ENCODE results near the gene HCRTR2.
A peak's percentile ranks its signal among the peaks of the same experiment; 100 is the strongest.

The HCRTR2 gene

GRCh38 chr6:55255113-55255512 lies 80.8 kb downstream of the HCRTR2 start:
- ChIA-PET CTCF (interaction anchor here (1.3 kb wide), 1 partner anchor 22 kb away, joined by 5 read pairs; no protein-coding TSS in a partner anchor), POLR2A (ENCODE audit: low non-redundant PET) (no interaction called here)
- no peak overlapping the region for H3K27ac ChIP-seq
- no peak for DNase-seq (ENCODE audit: low spot score)
- TF ChIP-seq, protein P1, sequence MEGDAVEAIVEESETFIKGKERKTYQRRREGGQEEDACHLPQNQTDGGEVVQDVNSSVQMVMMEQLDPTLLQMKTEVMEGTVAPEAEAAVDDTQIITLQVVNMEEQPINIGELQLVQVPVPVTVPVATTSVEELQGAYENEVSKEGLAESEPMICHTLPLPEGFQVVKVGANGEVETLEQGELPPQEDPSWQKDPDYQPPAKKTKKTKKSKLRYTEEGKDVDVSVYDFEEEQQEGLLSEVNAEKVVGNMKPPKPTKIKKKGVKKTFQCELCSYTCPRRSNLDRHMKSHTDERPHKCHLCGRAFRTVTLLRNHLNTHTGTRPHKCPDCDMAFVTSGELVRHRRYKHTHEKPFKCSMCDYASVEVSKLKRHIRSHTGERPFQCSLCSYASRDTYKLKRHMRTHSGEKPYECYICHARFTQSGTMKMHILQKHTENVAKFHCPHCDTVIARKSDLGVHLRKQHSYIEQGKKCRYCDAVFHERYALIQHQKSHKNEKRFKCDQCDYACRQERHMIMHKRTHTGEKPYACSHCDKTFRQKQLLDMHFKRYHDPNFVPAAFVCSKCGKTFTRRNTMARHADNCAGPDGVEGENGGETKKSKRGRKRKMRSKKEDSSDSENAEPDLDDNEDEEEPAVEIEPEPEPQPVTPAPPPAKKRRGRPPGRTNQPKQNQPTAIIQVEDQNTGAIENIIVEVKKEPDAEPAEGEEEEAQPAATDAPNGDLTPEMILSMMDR (conservative IDR thresholded peaks at IDR 0.05; ENCODE audit: low read depth) = no peak

- TF ChIP-seq, protein P1 (conservative IDR thresholded peaks at IDR 0.05; ENCODE audit: low read depth) = no peak
Measured at GRCh38 chr6:55260181-55260580, 85.9 kb downstream of the HCRTR2 start.

DNA sequence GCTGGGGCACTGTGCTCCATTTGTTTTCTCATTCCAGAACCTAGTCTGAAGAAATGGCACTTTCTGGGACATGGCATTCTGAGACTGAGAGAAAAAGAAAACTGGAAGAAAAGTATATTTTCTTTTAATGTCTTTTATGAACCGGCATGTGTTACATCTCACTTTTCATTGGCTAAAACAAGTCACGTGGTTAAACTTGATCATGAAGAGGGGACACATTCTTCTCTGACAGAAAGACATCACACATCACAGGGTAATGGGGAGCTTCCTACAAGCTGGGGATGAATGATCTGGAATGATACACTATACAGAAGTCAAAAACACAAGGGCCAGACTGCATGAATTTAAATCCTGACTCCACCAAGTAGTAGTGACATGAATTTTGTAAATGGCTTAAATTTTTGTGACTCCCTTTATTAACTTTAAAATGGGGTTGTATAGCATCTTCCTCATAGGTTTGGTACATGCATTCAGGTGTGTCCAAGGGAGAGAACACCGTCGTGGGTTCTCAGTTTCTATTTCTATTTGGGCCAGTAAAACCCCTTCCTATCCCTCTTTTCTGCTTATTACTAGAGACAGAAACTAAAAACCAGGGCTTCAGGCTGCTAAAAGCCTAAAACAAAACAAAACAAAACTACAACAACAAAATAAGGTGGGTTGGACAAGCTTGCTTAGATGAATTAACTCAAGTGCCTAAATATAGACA lies 91.2 kb downstream of the HCRTR2 start:
- TF ChIP-seq, protein P1 (conservative IDR thresholded peaks at IDR 0.05; ENCODE audit: low read depth) = no peak
- ChIA-PET CTCF (no interaction called here), POLR2A (ENCODE audit: low non-redundant PET) (no interaction called here)
- no peak overlapping the region for H3K27ac ChIP-seq
- DNase-seq (ENCODE audit: low spot score) = no peak

More at GRCh38 chr6:55260181-55260580, 85.9 kb downstream of the HCRTR2 start:
- H3K27ac ChIP-seq = no peak overlapping the region
- ChIA-PET POLR2A (ENCODE audit: low non-redundant PET) (no interaction called here), CTCF (interaction anchor here (0.6 kb wide), 1 partner anchor 80 kb away, joined by 3 read pairs; no protein-coding TSS in a partner anchor)
- DNase-seq (ENCODE audit: low spot score) = no peak

- POLR2A ChIA-PET (ENCODE audit: low non-redundant PET) = no interaction called here
- TF ChIP-seq, protein P1 (conservative IDR thresholded peaks at IDR 0.05; ENCODE audit: low read depth) = no peak
- no peak for DNase-seq (ENCODE audit: low spot score)
- H3K27ac ChIP-seq = no peak overlapping the region
- CTCF ChIA-PET = no interaction called here
Measured at GRCh38 chr6:55266896-55267295, 92.6 kb downstream of the HCRTR2 start.

- POLR2A ChIA-PET (ENCODE audit: low non-redundant PET) = no interaction called here
Measured at GRCh38 chr6:55276745-55277530, 102.6 kb downstream of the HCRTR2 start.

DNA sequence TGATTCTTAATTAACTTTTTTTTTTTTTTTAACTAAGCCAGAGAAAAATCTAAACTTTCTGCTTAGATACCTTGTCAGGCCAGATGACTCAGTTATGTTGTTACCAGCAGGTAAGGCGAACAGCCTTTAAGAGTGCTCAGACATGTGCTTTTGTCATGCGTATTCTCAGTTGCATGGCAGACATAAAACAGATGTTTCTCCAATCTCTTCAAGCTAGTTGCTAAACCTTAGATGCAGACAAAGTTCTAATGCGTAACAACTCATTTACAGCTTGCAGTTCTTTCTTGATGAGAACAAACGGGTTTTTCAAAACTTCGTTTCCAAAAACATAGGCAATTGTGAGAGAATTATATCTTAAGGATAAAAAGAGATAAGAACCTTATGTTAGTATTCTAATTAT lies 103.3 kb downstream of the HCRTR2 start:
- TF ChIP-seq, protein P1 (conservative IDR thresholded peaks at IDR 0.05; ENCODE audit: low read depth) = no peak
- CTCF ChIA-PET = interaction anchor here (0.7 to 1.5 kb wide), 2 partner anchors 8 to 1015 kb away, joined by 3 to 4 read pairs; no protein-coding TSS in a partner anchor
- no peak for DNase-seq (ENCODE audit: low spot score)
- POLR2A ChIA-PET (ENCODE audit: low non-redundant PET) = no interaction called here
- no peak overlapping the region for H3K27ac ChIP-seq

More at GRCh38 chr6:55276745-55277530, 102.6 kb downstream of the HCRTR2 start:
- no peak overlapping the region for H3K27ac ChIP-seq
- TF ChIP-seq, protein P1 (conservative IDR thresholded peaks at IDR 0.05; ENCODE audit: low read depth) = peak; percentile 65
- DNase-seq (ENCODE audit: low spot score) = peak; percentile 39
- CTCF ChIA-PET = interaction anchor here (0.6 to 1.5 kb wide), 13 partner anchors 20 to 1016 kb away, joined by 3 to 5 read pairs (median 4); no protein-coding TSS in a partner anchor

All from RWPE1 (cell line).